Neuronal stem cell (in vitro differentiated cells): ENCODE results near the gene ADAM12.

Source experiments
- DNase-seq: peaks from one replicate; pipeline ENCODE4 v3.0.0-alpha.2; 2013; ENCODE audit warnings: low spot score
- H2AFZ ChIP-seq: one replicate; pipeline ENCODE4 v1.6.1; 2013; ENCODE audit warnings: mild to moderate bottlenecking, low read length, inconsistent platforms
- H2AK5ac ChIP-seq: 2 replicates; pipeline ENCODE4 v1.6.1; 2013; ENCODE audit warnings: low read depth, mild to moderate bottlenecking, inconsistent platforms, low read length, moderate library complexity, mixed read lengths
- H2BK120ac ChIP-seq: 2 replicates; pipeline ENCODE4 v1.6.1; 2013; ENCODE audit warnings: low read depth, mild to moderate bottlenecking, inconsistent platforms, low read length, moderate library complexity, mixed read lengths
- H2BK12ac ChIP-seq: one replicate; pipeline ENCODE4 v1.6.1; 2013; ENCODE audit warnings: low read length, inconsistent platforms
- H2BK15ac ChIP-seq: 2 replicates; pipeline ENCODE4 v1.6.1; 2013; ENCODE audit warnings: mild to moderate bottlenecking, low read length, inconsistent platforms, mixed read lengths
- H2BK5ac ChIP-seq: one replicate; pipeline ENCODE4 v1.6.1; 2013; ENCODE audit warnings: inconsistent platforms, mild to moderate bottlenecking, low read length, moderate library complexity
- H3K14ac ChIP-seq: one replicate; pipeline ENCODE4 v1.6.1; 2013; ENCODE audit warnings: low read length, inconsistent platforms
- H3K18ac ChIP-seq: 2 replicates; pipeline ENCODE4 v1.6.1; 2013; ENCODE audit warnings: low read length, inconsistent platforms
- H3K23ac ChIP-seq: 2 replicates; pipeline ENCODE4 v1.6.1; 2013; ENCODE audit warnings: low read depth, mild to moderate bottlenecking, mixed read lengths, low read length, inconsistent platforms; ENCODE audit not compliant: poor library complexity
- H3K27ac ChIP-seq: replicated peaks from 3 replicates; pipeline ENCODE4 v1.5.1; 2013; ENCODE audit warnings: low read length, inconsistent platforms
- H3K27me3 ChIP-seq, 3 experiments: 2 replicates each; pipeline ENCODE4 v1.6.1; 2013; ENCODE audit warnings: low read length in 3 of 3, mild to moderate bottlenecking in 2 of 3, inconsistent platforms in 1 of 3, low read depth in 1 of 3, mixed read lengths in 1 of 3, moderate library complexity in 1 of 3; ENCODE audit not compliant: control insufficient read depth in 3 of 3, insufficient read depth in 3 of 3
- H3K36me3 ChIP-seq, 2 donors: replicated peaks in 1 of 2; 2 replicates each; pipeline ENCODE4 v1.6.1; 2013; ENCODE audit warnings: low read length in 2 of 2; ENCODE audit not compliant: control insufficient read depth in 2 of 2, insufficient read depth in 2 of 2
- H3K4ac ChIP-seq: 2 replicates; pipeline ENCODE4 v1.6.1; 2013; ENCODE audit warnings: inconsistent platforms, mild to moderate bottlenecking, low read length, moderate library complexity
- H3K4me1 ChIP-seq, 2 donors: 1 replicate in 1 of 2; 2 replicates in 1 of 2; pipeline ENCODE4 v1.6.1; 2013; ENCODE audit warnings: low read length in 2 of 2, low read depth in 1 of 2; ENCODE audit not compliant: control insufficient read depth in 2 of 2, insufficient read depth in 1 of 2
- H3K4me2 ChIP-seq: one replicate; pipeline ENCODE4 v1.6.1; 2013; ENCODE audit warnings: mild to moderate bottlenecking, low read length, inconsistent platforms; ENCODE audit not compliant: insufficient read depth, poor library complexity, severe bottlenecking
- H3K4me3 ChIP-seq, 2 donors: 2 replicates each; pipeline ENCODE4 v1.5.1; 2013; ENCODE audit warnings: low read length in 2 of 2, mild to moderate bottlenecking in 2 of 2, inconsistent platforms in 1 of 2, moderate library complexity in 1 of 2
- H3K79me1 ChIP-seq: one replicate; pipeline ENCODE4 v1.6.1; 2013; ENCODE audit warnings: low read depth, mild to moderate bottlenecking, inconsistent platforms, low read length, moderate library complexity
- H3K9ac ChIP-seq: one replicate; pipeline ENCODE4 v1.6.1; 2013; ENCODE audit warnings: mild to moderate bottlenecking, low read depth, low read length, inconsistent platforms; ENCODE audit not compliant: poor library complexity
- H3K9me3 ChIP-seq, 2 donors: replicated peaks in 1 of 2; 2 replicates each; pipeline versions ENCODE3 to v1.6.1; 2013; ENCODE audit warnings: low read length in 2 of 2, mild to moderate bottlenecking in 2 of 2, inconsistent platforms in 1 of 2, low read depth in 1 of 2, mixed read lengths in 1 of 2, moderate library complexity in 1 of 2; ENCODE audit not compliant: control insufficient read depth in 2 of 2, insufficient read depth in 1 of 2
- H4K8ac ChIP-seq: one replicate; pipeline ENCODE4 v1.6.1; 2013; ENCODE audit warnings: low read depth, mild to moderate bottlenecking, inconsistent platforms, low read length, moderate library complexity
- H4K91ac ChIP-seq: one replicate; pipeline ENCODE4 v1.6.1; 2013; ENCODE audit warnings: low read length, low read depth, mild to moderate bottlenecking, inconsistent platforms; ENCODE audit not compliant: poor library complexity
- WGBS, 2 donors: extraction: QIAGEN DNeasy Blood & Tissue Kit; methylation state at CpG; one replicate each; pipeline ENCODE4 v1.1.7; 2013; ENCODE audit warnings: missing lambda C conversion rate in 2 of 2, mixed read lengths in 1 of 2; ENCODE audit not compliant: insufficient read length in 2 of 2, insufficient replicate concordance in 1 of 2; ENCODE audit errors: extremely low coverage in 2 of 2; 5-methylcytosine and 5-hydroxymethylcytosine counted together

ADAM12 gene

DNA sequence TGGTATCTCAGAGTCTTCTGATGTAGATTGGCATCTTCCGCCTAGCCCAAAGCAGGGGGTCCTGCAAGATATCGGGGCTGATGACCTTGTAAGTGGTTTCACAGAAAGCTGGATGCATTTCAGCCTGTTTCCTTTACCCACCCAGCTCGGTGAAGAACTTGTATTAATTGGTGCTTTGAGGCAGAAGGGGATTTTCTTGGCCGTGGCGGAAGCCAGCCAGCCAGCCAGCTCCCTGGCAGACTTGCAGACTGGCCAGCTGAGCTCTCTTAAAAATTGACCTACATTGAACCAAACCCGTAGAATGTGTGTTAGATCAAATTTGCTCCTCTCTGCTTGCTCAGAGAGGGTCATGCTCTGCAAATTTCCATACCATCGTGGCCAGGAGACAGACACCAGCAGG, 218.4 kb downstream of the ADAM12 start:
- Histone ChIP-seq H3K79me1 (no peaks in the 10 kb centered on the region), H2AK5ac (no peak overlapping the region), H3K9ac (no peak overlapping the region), H3K4ac (no peak overlapping the region), H2BK15ac (peak overlapping the region; percentile 10), H2BK12ac (no peak overlapping the region), H2BK120ac (no peak overlapping the region), H3K4me2 (no peak overlapping the region), H3K27ac (no peak overlapping the region), H3K14ac (no peak overlapping the region), H4K8ac (no peak overlapping the region), H3K36me3 (no peaks in the 10 kb centered on the region), H3K4me1 (peaks cover 6 to 10% of the 10 kb centered on the region in 2 donors), H3K27me3 (no peaks in the 10 kb centered on the region), H3K18ac (no peak overlapping the region), H2BK5ac (no peak overlapping the region), H3K4me3 (no peak overlapping the region), H3K9me3 (no peaks in the 10 kb centered on the region), H4K91ac (no peak overlapping the region), H3K23ac (no peak overlapping the region), H2AFZ (no peak overlapping the region)
- WGBS, 2 donors = no CpG with 5 or more reads among the region's 7 CpGs
- DNase-seq = no peak

DNA sequence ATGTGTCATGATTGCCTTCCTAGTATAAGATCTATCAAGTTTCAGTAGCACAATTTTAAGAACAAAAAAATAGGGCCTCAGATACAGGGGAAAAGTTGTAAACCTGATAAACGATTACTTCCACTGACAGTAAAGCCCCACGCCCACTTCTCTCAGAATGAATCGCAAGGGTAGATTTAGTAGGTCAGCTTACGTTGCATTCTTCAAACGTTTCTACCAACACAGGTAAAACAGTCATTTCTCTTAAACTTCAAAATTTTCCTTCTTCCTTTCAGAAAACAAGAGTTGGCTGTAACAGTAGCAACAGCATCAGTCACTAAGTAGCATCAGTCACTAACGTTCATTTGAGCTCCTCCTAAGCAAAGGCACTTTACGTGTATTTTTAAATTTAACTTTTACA, 221.5 kb downstream of the ADAM12 start:
- no peaks in the 10 kb centered on the region for H3K79me1 ChIP-seq
- no peak overlapping the region for H2AK5ac ChIP-seq
- H3K27ac ChIP-seq = no peak overlapping the region
- no peak overlapping the region for H4K8ac ChIP-seq
- no peak overlapping the region for H3K23ac ChIP-seq
- peaks cover 4 to 8% of the 10 kb centered on the region in 2 donors for H3K4me1 ChIP-seq
- no peak overlapping the region for H2BK12ac ChIP-seq
- no CpG with 5 or more reads among the region's 7 CpGs for WGBS, 2 donors
- H2AFZ ChIP-seq = no peak overlapping the region
- no peak overlapping the region for H2BK5ac ChIP-seq
- H3K4ac ChIP-seq = no peak overlapping the region
- H2BK15ac ChIP-seq = no peak overlapping the region
- DNase-seq = no peak
- no peaks in the 10 kb centered on the region for H3K36me3 ChIP-seq
- H3K14ac ChIP-seq = no peak overlapping the region
- peaks cover 0 to 2% of the 10 kb centered on the region in 2 donors for H3K9me3 ChIP-seq
- H3K9ac ChIP-seq = no peak overlapping the region
- no peak overlapping the region for H4K91ac ChIP-seq
- no peak overlapping the region for H3K4me3 ChIP-seq
- H2BK120ac ChIP-seq = no peak overlapping the region
- no peak overlapping the region for H3K18ac ChIP-seq
- no peak overlapping the region for H3K4me2 ChIP-seq
- H3K27me3 ChIP-seq = no peaks in the 10 kb centered on the region

DNA sequence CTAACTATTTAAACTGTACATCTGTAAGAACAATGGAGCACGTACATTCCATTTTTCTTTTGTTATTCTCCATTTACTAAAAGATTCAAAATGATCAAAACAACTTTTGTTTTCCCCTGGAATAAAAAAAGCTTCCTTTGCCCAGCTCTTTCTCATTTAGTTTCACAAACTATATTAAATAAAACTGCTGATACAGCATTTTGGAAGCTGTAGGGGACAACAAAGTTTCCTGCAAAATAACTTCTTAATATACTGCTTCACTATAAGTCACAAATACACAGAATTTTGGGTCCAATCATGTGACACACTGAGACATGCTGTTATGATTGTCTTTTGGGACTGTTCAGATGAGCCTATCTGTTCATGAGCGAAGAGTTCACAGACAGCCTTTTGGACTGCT, 222.4 kb downstream of the ADAM12 start:
- WGBS, 2 donors = no CpG with 5 or more reads among the region's 2 CpGs

DNA sequence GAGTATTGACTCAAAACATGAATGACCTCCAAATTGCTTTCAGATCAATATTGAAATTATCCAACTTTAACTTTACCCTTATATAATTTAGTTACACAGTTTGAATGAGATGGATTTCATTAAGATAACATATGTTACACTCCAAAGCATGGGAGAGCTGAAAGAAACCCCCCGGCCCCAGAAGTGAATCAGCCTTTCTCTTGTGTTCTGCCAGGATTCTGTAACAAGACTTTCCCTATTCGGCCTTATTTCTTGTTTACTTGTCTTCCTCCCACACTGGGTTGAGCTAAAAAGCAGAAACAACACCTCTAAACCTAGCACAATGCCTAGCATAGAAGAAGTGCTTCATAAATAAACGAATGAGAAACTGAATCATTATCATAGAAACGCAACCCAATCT, 224.8 kb downstream of the ADAM12 start:
- Histone ChIP-seq H4K91ac (no peak overlapping the region), H3K23ac (no peak overlapping the region), H3K18ac (no peak overlapping the region), H3K27ac (no peak overlapping the region), H2AFZ (no peak overlapping the region), H2BK15ac (no peak overlapping the region), H2BK12ac (no peak overlapping the region), H3K14ac (no peak overlapping the region), H3K36me3 (no peaks in the 10 kb centered on the region), H3K79me1 (no peaks in the 10 kb centered on the region), H4K8ac (no peak overlapping the region), H2AK5ac (no peak overlapping the region), H3K9ac (no peak overlapping the region), H3K9me3 (peaks cover 0 to 2% of the 10 kb centered on the region in 2 donors), H3K4me2 (no peak overlapping the region), H3K27me3 (no peaks in the 10 kb centered on the region), H2BK120ac (no peak overlapping the region), H3K4ac (no peak overlapping the region), H2BK5ac (no peak overlapping the region), H3K4me3 (no peak overlapping the region), H3K4me1 (peaks cover 0 to 2% of the 10 kb centered on the region in 2 donors)
- no peak for DNase-seq
- WGBS, 2 donors = no CpG with 5 or more reads among the region's 4 CpGs

More for the DNA sequence above, 222.4 kb downstream of the ADAM12 start:
- Histone ChIP-seq H3K79me1 (no peaks in the 10 kb centered on the region), H3K27ac (no peak overlapping the region), H3K23ac (no peak overlapping the region), H2AK5ac (no peak overlapping the region), H2BK5ac (no peak overlapping the region), H3K36me3 (no peaks in the 10 kb centered on the region), H3K9me3 (peaks cover 0 to 2% of the 10 kb centered on the region in 2 donors), H4K8ac (no peak overlapping the region), H2AFZ (no peak overlapping the region), H3K27me3 (no peaks in the 10 kb centered on the region), H3K4ac (no peak overlapping the region), H3K4me2 (no peak overlapping the region), H3K4me3 (no peak overlapping the region), H2BK120ac (no peak overlapping the region), H3K18ac (no peak overlapping the region), H2BK15ac (no peak overlapping the region), H3K14ac (no peak overlapping the region), H3K9ac (no peak overlapping the region), H2BK12ac (no peak overlapping the region), H4K91ac (no peak overlapping the region), H3K4me1 (peaks cover 2 to 4% of the 10 kb centered on the region in 2 donors)
- no peak for DNase-seq
